SW480 (cell line): Measurements from ENCODE around the gene TSC22D4.

Source experiments
- DNase-seq: peaks from one replicate; pipeline ENCODE4 v3.0.0-alpha.2; 2016; ENCODE audit warnings: low spot score

TSC22D4 gene

GRCh38 chr7:100492738-100493475 lies 13.9 kb upstream of the TSC22D4 start:
- no peak for DNase-seq

GRCh38 chr7:100491192-100491578 lies 12.2 kb upstream of the TSC22D4 start:
- no peak for DNase-seq

- no peak for DNase-seq
Observed at GRCh38 chr7:100490483-100491191, 11.6 kb upstream of the TSC22D4 start.

- DNase-seq, result peak; percentile 91
Observed at GRCh38 chr7:100489824-100490223, 10.8 kb upstream of the TSC22D4 start.

GRCh38 chr7:100489121-100489520 lies 10.1 kb upstream of the TSC22D4 start:
- DNase-seq, result no peak

GRCh38 chr7:100488333-100489095 lies 9.5 kb upstream of the TSC22D4 start:
- no peak for DNase-seq

GRCh38 chr7:100486753-100487446 lies 7.9 kb upstream of the TSC22D4 start:
- peak; percentile 69 for DNase-seq

GRCh38 chr7:100486111-100486636 lies 7.2 kb upstream of the TSC22D4 start:
- no peak for DNase-seq

GRCh38 chr7:100485471-100485876 lies 6.5 kb upstream of the TSC22D4 start:
- no peak for DNase-seq

- DNase-seq, result peak; percentile 66
Observed at GRCh38 chr7:100484673-100485045, 5.6 kb upstream of the TSC22D4 start.

GRCh38 chr7:100483722-100484672 lies 5.0 kb upstream of the TSC22D4 start, which contains the start of gene NYAP1:
Gene NYAP1 (plus strand): TSS chr7:100483927. CDS start chr7:100485312, 1,385 bp downstream.
- DNase-seq, result peak; percentile 50

- peak; percentile 58 for DNase-seq
Observed at GRCh38 chr7:100483090-100483721, 4.2 kb upstream of the TSC22D4 start.

- no peak for DNase-seq
Observed at GRCh38 chr7:100482728-100483089, 3.7 kb upstream of the TSC22D4 start.

GRCh38 chr7:100481466-100481865 lies 2.5 kb upstream of the TSC22D4 start:
- no peak for DNase-seq

- DNase-seq, result no peak
Observed at GRCh38 chr7:100477871-100478267, 1.1 kb downstream of the TSC22D4 start.

- DNase-seq, result no peak
Observed at GRCh38 chr7:100476903-100477870, 1.8 kb downstream of the TSC22D4 start.

GRCh38 chr7:100476101-100476780 lies 2.8 kb downstream of the TSC22D4 start:
- DNase-seq, result no peak

GRCh38 chr7:100475549-100475948 lies 3.5 kb downstream of the TSC22D4 start:
- DNase-seq, result no peak
